Erythroblast (primary cell): ENCODE data around the gene ZIC2.

Experiments used
- GATA1 ChIP-seq: IDR thresholded peaks from 2 replicates; pipeline ENCODE4 v1.6.1; 2011; ENCODE audit warnings: low read depth, mild to moderate bottlenecking, control low read depth, low read length, moderate library complexity
- POLR2A ChIP-seq: IDR thresholded peaks from 2 replicates; pipeline ENCODE4 v1.6.1; 2011; ENCODE audit warnings: mild to moderate bottlenecking, low read length

- TF ChIP-seq POLR2A (no peak), GATA1 (no peak)
These were observed 42.4 kb downstream of the ZIC2 start for GRCh38 chr13:100024023-100024422.
